OCI-LY3 (cell line): ENCODE measurements around the gene ATXN7.

Experiments used
- CTCF ChIP-seq: fragments of 200-600, 300-600 bp; sonication (generic); IDR thresholded peaks from 2 replicates; pipeline ENCODE4 v1.5.1; 2014; ENCODE audit warnings: antibody characterized with exemption, low read length, low read depth
- EZH2phosphoT487 ChIP-seq: fragments of 200-600 bp; shearing (Covaris generic); IDR thresholded peaks from 2 replicates; pipeline ENCODE4 v1.6.1; 2018; ENCODE audit warnings: antibody characterized with exemption, mixed run types, low read depth

GRCh38 chr3:63842127-63842526 is 21.5 kb upstream of the ATXN7 start:
- TF ChIP-seq CTCF (no peak), EZH2phosphoT487 (no peak)
